Activated effector memory CD4-positive, alpha-beta T cell treated with anti-CD3 and anti-CD28 coated beads, Interleukin-2, amount 50 U/mL, for 16 hours (primary cell): ENCODE results near the gene SRCAP.

Experiments
- DNase-seq: peaks from one replicate; pipeline ENCODE4 v3.0.0-alpha.2; 2020

Gene SRCAP

GRCh38 chr16:30760577-30761426, 61.8 kb downstream of the SRCAP start:
- no peak for DNase-seq

- peak; percentile 78 for DNase-seq
These were observed 62.5 kb downstream of the SRCAP start for GRCh38 chr16:30761427-30761927.

DNA sequence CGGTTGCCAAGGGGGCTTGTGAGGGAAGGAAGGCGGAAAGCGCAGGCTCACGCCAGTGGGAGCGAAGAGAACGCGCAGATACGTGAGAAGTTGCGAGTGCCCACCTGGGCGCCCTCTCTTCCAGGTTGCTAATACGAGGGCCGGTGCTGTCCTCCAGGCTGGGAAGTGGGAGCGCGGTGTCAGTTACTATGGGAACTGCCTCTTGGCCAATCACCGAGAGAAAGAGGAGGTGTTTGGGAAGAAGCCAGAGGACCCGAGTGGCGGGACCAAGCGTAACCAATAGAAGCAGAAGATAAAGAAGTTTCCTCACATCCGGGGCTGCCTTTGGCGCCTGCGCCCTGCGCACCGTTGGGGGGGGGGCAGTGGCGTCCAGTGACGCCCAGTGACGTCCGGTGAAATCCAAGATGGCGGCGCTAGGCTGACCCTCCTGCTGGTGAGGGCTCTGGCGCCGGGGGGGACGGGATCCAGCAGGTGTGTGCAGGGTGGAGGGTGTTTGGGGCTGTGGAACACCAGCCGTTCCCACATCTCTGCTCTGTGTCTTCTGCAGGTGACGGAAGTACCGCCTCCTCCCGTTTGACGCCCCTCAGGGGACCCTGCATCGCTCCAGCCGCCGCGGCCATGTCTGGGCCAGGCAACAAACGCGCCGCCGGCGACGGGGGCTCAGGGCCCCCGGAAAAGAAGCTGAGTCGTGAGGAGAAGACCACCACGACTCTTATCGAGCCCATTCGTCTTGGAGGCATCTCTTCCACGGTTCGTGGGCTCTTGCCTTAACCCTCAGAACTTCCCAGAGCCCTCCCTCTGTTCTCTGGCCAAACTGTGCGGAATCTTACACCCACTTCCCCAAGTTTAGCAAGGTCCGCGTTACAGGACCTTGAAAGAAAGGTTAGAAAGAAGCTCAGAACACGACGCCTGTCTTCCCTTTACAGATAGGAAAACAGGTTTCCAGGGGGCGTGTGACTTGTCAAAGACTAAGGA, 63.2 kb downstream of the SRCAP start, which contains the start of the genes CFAP119 and RNF40:
CFAP119 (minus strand) TSS at position 135 of the 975 bp plus-strand sequence. CDS start 314 bp downstream, outside the sequence.
RNF40 (plus strand) TSS at position 395 of the 975 bp plus-strand sequence; CDS start at position 619, 224 bp downstream.
- peak; percentile 97 for DNase-seq

DNA sequence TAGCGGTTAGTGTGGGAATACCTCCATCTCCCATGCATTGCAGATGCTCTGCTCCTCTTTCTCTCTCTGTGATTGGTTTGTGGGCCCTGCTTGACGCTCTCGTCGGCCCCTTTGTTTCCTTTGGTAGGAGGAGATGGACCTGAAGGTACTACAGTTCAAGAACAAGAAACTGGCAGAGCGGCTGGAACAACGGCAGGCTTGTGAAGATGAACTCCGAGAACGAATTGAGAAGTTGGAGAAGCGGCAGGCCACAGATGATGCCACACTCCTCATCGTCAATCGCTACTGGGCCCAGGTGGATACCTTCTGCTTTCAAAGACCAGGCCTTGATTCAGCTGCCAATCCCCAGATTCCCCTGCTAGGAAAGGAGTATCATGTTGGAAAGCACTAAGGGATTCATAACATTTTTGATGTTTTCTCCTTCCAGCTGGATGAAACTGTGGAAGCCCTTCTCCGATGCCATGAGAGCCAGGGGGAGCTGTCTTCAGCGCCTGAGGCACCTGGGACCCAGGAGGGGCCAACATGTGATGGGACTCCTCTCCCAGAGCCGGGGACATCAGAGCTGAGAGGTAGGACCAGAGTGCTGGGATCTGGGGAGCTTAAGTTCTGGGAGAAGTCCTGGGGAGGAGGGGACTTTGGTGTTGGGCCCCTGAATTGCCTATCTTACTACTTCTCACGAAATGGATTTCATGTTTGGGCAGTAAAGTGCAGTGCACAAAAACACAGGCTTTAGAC, 64.2 kb downstream of the SRCAP start:
- DNase-seq = no peak

GRCh38 chr16:30764086-30764485, 65.1 kb downstream of the SRCAP start:
- DNase-seq = no peak

- DNase-seq = no peak
These were observed 66.0 kb downstream of the SRCAP start for GRCh38 chr16:30764816-30765465.

GRCh38 chr16:30766206-30766932, 67.4 kb downstream of the SRCAP start:
- DNase-seq = no peak

DNA sequence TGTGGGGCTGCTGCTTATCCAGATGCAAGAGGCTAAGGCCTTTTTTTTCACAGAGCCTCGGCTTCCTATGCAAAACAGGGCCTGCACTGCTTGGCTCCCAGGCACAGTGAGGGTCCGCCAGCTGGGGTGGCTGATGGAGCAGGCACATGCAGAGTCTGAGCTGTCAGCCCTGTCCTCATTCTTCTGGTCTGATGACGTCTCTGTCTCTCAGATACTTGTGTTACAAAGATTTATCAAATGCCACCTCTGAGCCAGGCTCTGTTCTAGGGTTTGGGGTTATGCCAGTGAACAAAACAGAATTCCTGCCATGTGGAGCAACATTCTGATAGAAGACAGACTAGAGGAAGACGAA, 67.9 kb downstream of the SRCAP start:
- no peak for DNase-seq

GRCh38 chr16:30767767-30768465, 68.9 kb downstream of the SRCAP start:
- DNase-seq = no peak

DNA sequence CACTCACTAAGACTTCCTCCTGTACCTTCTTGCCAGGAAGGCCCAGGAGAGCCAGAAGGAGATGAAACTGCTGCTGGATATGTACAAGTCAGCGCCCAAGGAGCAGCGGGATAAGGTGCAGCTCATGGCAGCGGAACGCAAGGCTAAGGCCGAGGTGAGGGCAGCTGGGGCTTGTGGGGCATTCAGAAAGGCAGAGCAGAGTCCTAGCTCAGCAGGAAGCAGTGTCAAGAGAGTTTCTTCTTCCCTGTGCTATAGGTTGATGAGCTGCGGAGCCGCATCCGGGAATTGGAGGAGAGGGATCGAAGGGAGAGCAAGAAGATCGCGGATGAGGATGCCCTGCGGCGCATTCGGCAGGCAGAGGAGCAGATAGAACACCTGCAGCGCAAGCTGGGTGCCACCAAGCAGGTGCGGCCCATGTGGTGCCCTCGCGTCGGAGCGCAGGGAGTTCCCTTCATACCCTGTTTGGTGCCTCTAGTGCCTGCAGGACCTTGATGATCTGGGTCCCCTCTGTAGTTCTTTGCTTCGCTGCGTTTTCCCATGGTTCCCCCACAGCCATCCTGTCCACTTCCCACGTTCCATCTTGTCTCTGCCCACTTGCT, 69.7 kb downstream of the SRCAP start:
- DNase-seq = no peak

DNA sequence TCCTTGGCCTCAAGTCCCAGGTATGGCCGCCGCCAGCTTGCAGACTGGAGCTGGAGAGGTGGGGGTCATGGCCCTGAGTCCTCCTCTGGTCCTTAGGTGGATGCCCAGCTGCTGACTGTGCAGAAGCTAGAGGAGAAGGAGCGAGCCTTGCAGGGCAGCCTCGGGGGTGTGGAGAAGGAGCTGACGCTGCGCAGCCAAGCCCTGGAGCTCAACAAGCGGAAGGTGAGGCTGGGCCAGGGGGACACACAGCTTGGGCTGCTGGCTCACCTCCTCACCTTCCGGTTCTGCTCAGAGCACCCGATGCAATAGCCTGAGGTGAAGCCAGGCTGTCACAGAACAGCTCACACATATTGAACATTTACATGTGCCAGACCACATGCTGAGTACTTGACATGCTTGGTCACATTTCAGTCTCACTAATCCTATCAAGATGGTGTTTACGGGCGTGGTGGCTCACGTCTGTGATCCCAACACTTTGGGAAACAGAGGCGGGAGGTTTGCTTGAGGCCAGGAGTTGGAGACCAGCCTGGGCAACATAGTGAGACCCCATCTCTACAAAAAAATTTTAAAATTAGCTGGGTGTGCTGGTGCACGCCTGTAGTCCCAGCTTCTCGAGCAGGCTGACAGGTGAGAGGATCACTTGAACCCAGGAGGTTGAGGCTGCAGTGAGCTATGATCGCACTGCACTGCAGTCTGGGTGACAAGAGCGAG, 70.6 kb downstream of the SRCAP start:
- DNase-seq = no peak

DNA sequence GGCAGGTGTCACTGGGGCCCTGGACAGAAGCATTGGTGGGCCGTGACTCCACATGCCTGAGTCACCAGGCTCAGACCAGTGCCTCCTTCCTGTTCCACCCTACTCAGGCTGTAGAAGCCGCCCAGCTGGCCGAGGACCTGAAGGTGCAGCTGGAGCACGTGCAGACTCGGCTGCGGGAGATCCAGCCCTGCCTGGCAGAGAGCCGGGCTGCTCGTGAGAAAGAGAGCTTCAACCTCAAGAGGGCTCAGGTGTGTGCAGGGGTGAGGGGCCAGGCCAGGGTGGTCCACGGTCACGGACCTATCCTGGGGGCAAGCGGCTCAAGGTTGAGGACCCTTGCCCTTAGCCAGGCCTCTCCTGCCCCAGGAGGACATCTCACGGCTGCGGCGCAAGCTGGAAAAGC, 72.8 kb downstream of the SRCAP start:
- no peak for DNase-seq

DNA sequence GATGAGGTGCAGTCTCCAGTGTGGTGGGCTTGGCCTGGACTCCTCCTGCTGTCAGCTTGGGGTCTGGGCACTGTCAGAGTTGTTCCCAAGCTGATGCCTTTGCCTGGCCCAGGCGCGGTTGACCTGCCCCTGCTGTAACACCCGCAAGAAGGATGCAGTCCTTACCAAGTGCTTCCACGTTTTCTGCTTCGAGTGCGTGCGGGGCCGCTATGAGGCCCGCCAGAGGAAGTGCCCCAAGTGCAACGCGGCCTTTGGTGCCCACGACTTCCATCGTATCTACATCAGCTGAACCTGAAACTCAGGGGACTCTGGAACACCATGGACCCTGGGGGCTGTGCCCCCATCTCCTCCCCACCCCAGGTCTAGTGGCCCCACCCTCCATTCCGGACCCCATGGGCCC, 74.9 kb downstream of the SRCAP start:
- DNase-seq = no peak

DNA sequence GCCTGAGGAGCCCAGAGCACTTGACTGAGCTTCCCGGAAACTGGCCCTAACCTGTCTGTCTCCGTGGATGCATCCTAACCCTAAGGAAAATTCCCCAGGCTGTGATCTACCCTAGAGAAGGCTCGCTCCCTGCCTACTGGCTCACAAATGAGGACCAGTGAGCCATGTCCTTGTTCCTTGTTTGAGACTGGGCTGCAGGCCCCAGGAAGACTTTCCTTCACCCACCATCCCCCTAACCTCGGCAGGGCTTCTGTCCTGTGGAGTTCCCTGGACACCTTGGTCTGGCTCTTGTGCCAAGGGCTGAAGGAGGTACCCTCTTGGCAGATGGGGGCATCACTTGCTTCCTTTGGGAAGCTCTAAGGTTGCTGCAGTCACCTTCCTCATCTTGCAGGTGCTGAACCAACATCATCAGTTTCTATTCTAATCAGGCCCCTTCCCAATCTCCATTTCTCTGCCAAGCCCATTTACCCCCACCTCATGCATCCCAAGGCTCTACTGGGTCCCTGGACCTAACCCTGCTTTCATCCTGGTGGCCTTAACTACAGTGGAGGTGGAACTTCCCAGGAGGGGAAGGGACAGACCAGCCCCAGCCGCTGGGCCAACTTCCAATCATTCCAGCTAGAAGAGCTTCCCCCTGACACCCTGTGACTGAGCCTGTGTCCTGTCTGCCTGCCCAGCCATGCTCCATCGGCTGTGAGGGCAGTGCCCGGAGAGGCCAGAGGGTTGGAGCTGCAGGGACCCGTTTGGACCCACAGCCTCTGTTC, 75.6 kb downstream of the SRCAP start:
- no peak for DNase-seq

DNA sequence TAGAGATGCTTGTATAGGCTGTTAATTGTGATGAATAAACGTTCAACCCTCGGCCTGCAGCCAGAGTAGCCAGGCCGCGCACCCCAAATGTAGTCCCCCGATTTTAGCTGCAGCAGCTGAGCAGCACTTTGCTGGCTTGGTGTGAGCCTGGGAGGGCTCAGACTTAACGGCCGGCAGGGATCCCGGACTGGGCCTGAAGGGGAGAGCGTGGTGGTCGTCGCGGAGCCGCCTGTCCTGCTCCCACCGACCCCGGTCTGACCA, 76.1 kb downstream of the SRCAP start:
- DNase-seq = no peak

GRCh38 chr16:30775392-30776188, 76.6 kb downstream of the SRCAP start:
- DNase-seq = peak; percentile 83

DNA sequence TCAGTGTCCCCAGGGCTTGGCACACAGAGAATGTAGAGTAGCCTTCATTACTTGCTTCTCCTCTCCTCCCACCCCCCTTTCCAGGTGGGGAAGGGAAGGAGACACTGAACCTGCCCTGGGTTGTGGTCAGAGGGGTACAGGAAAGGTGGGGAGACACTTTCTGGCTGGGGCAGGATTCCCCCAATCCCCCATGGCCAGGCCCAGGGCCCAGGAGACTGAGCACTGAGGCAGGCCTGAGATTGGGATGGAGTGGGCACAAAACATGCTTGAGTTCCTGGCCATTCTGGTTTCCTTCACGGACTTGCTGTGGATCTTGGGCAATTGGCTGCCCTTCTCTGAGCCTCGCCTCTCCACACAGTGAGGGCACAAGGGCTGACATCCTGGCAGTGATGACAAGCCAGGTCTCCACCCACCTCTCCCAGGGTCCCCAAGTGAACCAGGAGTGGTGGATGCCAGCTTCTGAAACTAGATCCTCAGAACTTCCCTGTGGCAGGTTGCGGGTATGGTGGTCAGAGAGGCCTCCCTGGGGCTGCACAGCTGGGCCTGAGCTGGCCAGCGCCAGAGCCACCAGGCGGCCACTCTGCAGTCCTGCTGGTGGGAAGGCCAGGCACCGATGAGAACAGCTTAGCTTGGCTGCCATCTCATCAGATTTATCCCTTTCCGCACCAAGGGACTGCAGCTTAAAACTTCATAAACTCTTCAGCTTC, 78.8 kb downstream of the SRCAP start:
- DNase-seq = no peak
